Activated naive CD4-positive, alpha-beta T cell treated with anti-CD3 and anti-CD28 coated beads for 36 hours (primary cell): ENCODE measurements around the gene NEUROD4. TPM values are rescaled to one million over a fixed set of nuclear protein-coding genes. Genes with fewer than 3 reads are reported as not detected.
A peak's percentile ranks its signal among the peaks of the same experiment; 100 is the strongest.

Source experiments
- CTCF ChIA-PET: fragments of 350-600 bp; sonication (Branson Sonifier 250); formaldehyde crosslinking; loops from one replicate; lab custom pipeline; 2021; ENCODE audit warnings: antibody characterized with exemption; lab: Charles Lee
- DNase-seq: peaks from one replicate; pipeline ENCODE4 v3.0.0-alpha.2; 2020
- H3K27ac Mint-ChIP-seq: one replicate; pipeline ENCODE4 v1.8.0; 2021; ENCODE audit warnings: mild to moderate bottlenecking, mixed read lengths
- H3K27me3 Mint-ChIP-seq: one replicate; pipeline ENCODE4 v1.8.0; 2021; ENCODE audit warnings: low read depth, mixed read lengths
- H3K36me3 Mint-ChIP-seq: one replicate; pipeline ENCODE4 v1.8.0; 2021; ENCODE audit warnings: low read depth, mixed read lengths
- H3K4me1 Mint-ChIP-seq: one replicate; pipeline ENCODE4 v1.8.0; 2021; ENCODE audit warnings: low read depth, mixed read lengths
- H3K4me3 Mint-ChIP-seq: one replicate; pipeline ENCODE4 v1.8.0; 2021; ENCODE audit warnings: mild to moderate bottlenecking, moderate library complexity, mixed read lengths
- H3K9me3 Mint-ChIP-seq: one replicate; pipeline ENCODE4 v1.8.0; 2021; ENCODE audit warnings: mixed read lengths
- intact Hi-C: fragments of 100-400 bp; cut with micrococcal nuclease; formaldehyde crosslinking; loops from one replicate; pipeline ENCODE4 v1.15.1; 2023
- total RNA-seq, 2 experiments: library from RNA; stranded (reverse); gene quantifications; one replicate each; pipeline ENCODE4 v1.2.3, GENCODE V29; 2021

The NEUROD4 gene
- not detected for total RNA-seq

GRCh38 chr12:55019784-55020183 is at the start of gene NEUROD4:
TSS of gene NEUROD4 (plus strand) at chr12:55019974. CDS start at chr12:55026440, 6,466 bp downstream.
- DNase-seq, result peak; percentile 51
- peaks cover 9% of the 10 kb centered on the region for H3K4me1 Mint-ChIP-seq
- H3K36me3 Mint-ChIP-seq, result no peaks in the 10 kb centered on the region
- no peak within 1 kb of the TSS for H3K27ac Mint-ChIP-seq
- no peak within 1 kb of the TSS for H3K4me3 Mint-ChIP-seq
- CTCF ChIA-PET, result interaction anchor here (1.7 kb wide), 1 partner anchor 27 kb away, joined by 5 read pairs; no protein-coding TSS in a partner anchor
- H3K27me3 Mint-ChIP-seq, result peaks cover 27% of the 10 kb centered on the region
- H3K9me3 Mint-ChIP-seq, result no peaks in the 10 kb centered on the region
- intact Hi-C loops, result no loop called here

- CTCF ChIA-PET, result interaction anchor here (0.8 to 1.5 kb wide), 6 partner anchors 9 to 222 kb away, joined by 3 to 6 read pairs (median 4); no protein-coding TSS in a partner anchor
- H3K36me3 Mint-ChIP-seq, result peaks cover 50% of the 10 kb centered on the region
- intact Hi-C loops, result no loop called here
- DNase-seq, result no peak
- H3K27me3 Mint-ChIP-seq, result no peaks in the 10 kb centered on the region
- no peaks in the 10 kb centered on the region for H3K9me3 Mint-ChIP-seq
- H3K4me3 Mint-ChIP-seq, result no peak overlapping the region
- H3K4me1 Mint-ChIP-seq, result peaks cover 82% of the 10 kb centered on the region
- peak overlapping the region; percentile 34 for H3K27ac Mint-ChIP-seq
Observed at GRCh38 chr12:54970741-54971140, 49.0 kb upstream of the NEUROD4 start.

GRCh38 chr12:54973556-54973955 is 46.2 kb upstream of the NEUROD4 start:
- DNase-seq, result no peak
- intact Hi-C loops, result no loop called here
- peaks cover 84% of the 10 kb centered on the region for H3K4me1 Mint-ChIP-seq
- H3K9me3 Mint-ChIP-seq, result no peaks in the 10 kb centered on the region
- H3K27ac Mint-ChIP-seq, result no peak overlapping the region
- H3K36me3 Mint-ChIP-seq, result peaks cover 50% of the 10 kb centered on the region
- H3K27me3 Mint-ChIP-seq, result no peaks in the 10 kb centered on the region
- CTCF ChIA-PET, result interaction anchor here (0.6 to 3.4 kb wide), 7 partner anchors 12 to 731 kb away, joined by 3 to 15 read pairs (median 3); no protein-coding TSS in a partner anchor
- no peak overlapping the region for H3K4me3 Mint-ChIP-seq

GRCh38 chr12:54974279-54974678 is 45.5 kb upstream of the NEUROD4 start:
- H3K4me1 Mint-ChIP-seq, result peaks cover 89% of the 10 kb centered on the region
- H3K27me3 Mint-ChIP-seq, result no peaks in the 10 kb centered on the region
- peak overlapping the region; percentile 71 for H3K27ac Mint-ChIP-seq
- no peaks in the 10 kb centered on the region for H3K9me3 Mint-ChIP-seq
- peaks cover 54% of the 10 kb centered on the region for H3K36me3 Mint-ChIP-seq
- CTCF ChIA-PET, result interaction anchor here (0.5 to 3.4 kb wide), 8 partner anchors 13 to 225 kb away, joined by 3 to 15 read pairs (median 3); no protein-coding TSS in a partner anchor
- intact Hi-C loops, result no loop called here
- DNase-seq, result no peak
- no peak overlapping the region for H3K4me3 Mint-ChIP-seq

- intact Hi-C loops, result no loop called here
- no peak for DNase-seq
- CTCF ChIA-PET, result interaction anchor here (0.9 to 3.4 kb wide), 9 partner anchors 10 to 227 kb away, joined by 3 to 15 read pairs (median 3); partner anchors contain the start of genes MUCL1 and TESPA1
- Mint-ChIP-seq H3K4me1 (peaks cover 93% of the 10 kb centered on the region), H3K4me3 (no peak overlapping the region), H3K27ac (peak overlapping the region; percentile 77), H3K27me3 (no peaks in the 10 kb centered on the region), H3K36me3 (peaks cover 64% of the 10 kb centered on the region), H3K9me3 (no peaks in the 10 kb centered on the region)
Observed at GRCh38 chr12:54975272-54975671, 44.5 kb upstream of the NEUROD4 start.

- Mint-ChIP-seq H3K4me3 (peak overlapping the region; percentile 44), H3K36me3 (peaks cover 66% of the 10 kb centered on the region), H3K27me3 (no peaks in the 10 kb centered on the region), H3K27ac (peak overlapping the region; percentile 67), H3K4me1 (peaks cover 90% of the 10 kb centered on the region), H3K9me3 (no peaks in the 10 kb centered on the region)
- CTCF ChIA-PET, result interaction anchor here (0.9 to 3.4 kb wide), 9 partner anchors 9 to 227 kb away, joined by 3 to 15 read pairs (median 5); partner anchors contain the start of genes MUCL1 and TESPA1
- intact Hi-C loops, result loop anchor here (1.0 kb wide), 1 partner anchor 8 kb away; no protein-coding TSS in a partner anchor
- DNase-seq, result no peak
Observed at GRCh38 chr12:54975875-54976274, 43.9 kb upstream of the NEUROD4 start.

- peak overlapping the region; percentile 67 for H3K27ac Mint-ChIP-seq
- peaks cover 61% of the 10 kb centered on the region for H3K36me3 Mint-ChIP-seq
- intact Hi-C loops, result loop anchor here (1.0 kb wide), 1 partner anchor 8 kb away; no protein-coding TSS in a partner anchor
- DNase-seq, result no peak
- H3K27me3 Mint-ChIP-seq, result no peaks in the 10 kb centered on the region
- peak overlapping the region; percentile 61 for H3K4me3 Mint-ChIP-seq
- H3K9me3 Mint-ChIP-seq, result no peaks in the 10 kb centered on the region
- peaks cover 87% of the 10 kb centered on the region for H3K4me1 Mint-ChIP-seq
- CTCF ChIA-PET, result interaction anchor here (0.6 to 3.0 kb wide), 6 partner anchors 10 to 227 kb away, joined by 3 to 9 read pairs (median 4); no protein-coding TSS in a partner anchor
Observed at GRCh38 chr12:54977155-54977554, 42.6 kb upstream of the NEUROD4 start.

GRCh38 chr12:54977857-54978256 is 41.9 kb upstream of the NEUROD4 start:
- peak overlapping the region; percentile 61 for H3K4me3 Mint-ChIP-seq

GRCh38 chr12:54980341-54980740 is 39.4 kb upstream of the NEUROD4 start:
- CTCF ChIA-PET, result interaction anchor here (0.9 to 2.0 kb wide), 7 partner anchors 9 to 256 kb away, joined by 3 to 11 read pairs (median 3); no protein-coding TSS in a partner anchor
- intact Hi-C loops, result loop anchor here (5.0 to 10.0 kb wide), 5 partner anchors 568 to 1656 kb away; partner anchors contain the start of genes AAAS, IL23A, ORMDL2 and PAN2
- Mint-ChIP-seq H3K27me3 (no peaks in the 10 kb centered on the region), H3K36me3 (peaks cover 52% of the 10 kb centered on the region), H3K4me3 (peak overlapping the region; percentile 75), H3K9me3 (no peaks in the 10 kb centered on the region), H3K4me1 (peaks cover 61% of the 10 kb centered on the region), H3K27ac (peak overlapping the region; percentile 89)
- DNase-seq, result peak; percentile 60

More at GRCh38 chr12:54977857-54978256, 41.9 kb upstream of the NEUROD4 start:
- CTCF ChIA-PET, result interaction anchor here (0.6 to 3.0 kb wide), 6 partner anchors 10 to 228 kb away, joined by 3 to 11 read pairs (median 6); no protein-coding TSS in a partner anchor
- Mint-ChIP-seq H3K9me3 (no peaks in the 10 kb centered on the region), H3K27me3 (no peaks in the 10 kb centered on the region), H3K36me3 (peaks cover 61% of the 10 kb centered on the region), H3K4me1 (peaks cover 83% of the 10 kb centered on the region), H3K27ac (peak overlapping the region; percentile 67)
- no peak for DNase-seq
- intact Hi-C loops, result loop anchor here (1.0 kb wide), 1 partner anchor 7 kb away; no protein-coding TSS in a partner anchor

GRCh38 chr12:54981796-54982195 is 38.0 kb upstream of the NEUROD4 start:
- Mint-ChIP-seq H3K4me1 (peaks cover 58% of the 10 kb centered on the region), H3K27ac (peak overlapping the region; percentile 89), H3K36me3 (peaks cover 43% of the 10 kb centered on the region), H3K4me3 (peak overlapping the region; percentile 75), H3K27me3 (no peaks in the 10 kb centered on the region), H3K9me3 (peaks cover 3% of the 10 kb centered on the region)
- CTCF ChIA-PET, result interaction anchor here (0.9 to 2.6 kb wide), 9 partner anchors 11 to 232 kb away, joined by 3 to 10 read pairs (median 5); no protein-coding TSS in a partner anchor
- peak; percentile 74 for DNase-seq
- intact Hi-C loops, result loop anchor here (1.0 to 10.0 kb wide), 7 partner anchors 10 to 1657 kb away; partner anchors contain the start of genes AAAS, IL23A, ORMDL2 and PAN2

- Mint-ChIP-seq H3K4me3 (peak overlapping the region; percentile 75), H3K9me3 (peaks cover 3% of the 10 kb centered on the region), H3K36me3 (peaks cover 32% of the 10 kb centered on the region), H3K27me3 (no peaks in the 10 kb centered on the region), H3K4me1 (peaks cover 56% of the 10 kb centered on the region), H3K27ac (peak overlapping the region; percentile 89)
- intact Hi-C loops, result loop anchor here (1.0 to 10.0 kb wide), 12 partner anchors 15 to 1659 kb away; partner anchors contain the start of genes AAAS, IL23A, NCKAP1L and ORMDL2
- peak; percentile 51 for DNase-seq
- CTCF ChIA-PET, result interaction anchor here (0.7 to 2.6 kb wide), 8 partner anchors 9 to 234 kb away, joined by 3 to 10 read pairs (median 4); no protein-coding TSS in a partner anchor
Observed at GRCh38 chr12:54983536-54984101, 36.2 kb upstream of the NEUROD4 start.
